ENCODE data around the gene FSHB.

Gene FSHB

GRCh38 chr11:30270671-30271070, 39.9 kb downstream of the FSHB start:
- no peak for FAIRE-seq

- FAIRE-seq, result no peak
Measured at GRCh38 chr11:30277176-30277575, 46.4 kb downstream of the FSHB start.

- FAIRE-seq, result no peak
Measured at GRCh38 chr11:30279796-30280195, 49.0 kb downstream of the FSHB start.

GRCh38 chr11:30281476-30282288, 50.9 kb downstream of the FSHB start:
- FAIRE-seq, result no peak

- no peak for FAIRE-seq
Measured at GRCh38 chr11:30282289-30282631, 51.4 kb downstream of the FSHB start.
